Erythroblast (primary cell): Measurements from ENCODE around the gene GJB2.

Experiments
- DNase-seq, 2 experiments: peaks; one replicate each; lab custom pipeline; 2025; lab: John Stamatoyannopoulos, UW
- GATA1 ChIP-seq: IDR thresholded peaks from 2 replicates; pipeline ENCODE4 v1.6.1; 2011; ENCODE audit warnings: low read depth, mild to moderate bottlenecking, control low read depth, low read length, moderate library complexity
- POLR2A ChIP-seq: IDR thresholded peaks from 2 replicates; pipeline ENCODE4 v1.6.1; 2011; ENCODE audit warnings: mild to moderate bottlenecking, low read length

GJB2 gene

GRCh38 chr13:20148501-20149183 lies 44.1 kb downstream of the GJB2 start:
- no peak for DNase-seq
- TF ChIP-seq POLR2A (no peak), GATA1 (no peak)

- no peak for DNase-seq
- no peak for TF ChIP-seq GATA1
- no peak for TF ChIP-seq POLR2A
These were observed 46.4 kb downstream of the GJB2 start for GRCh38 chr13:20146381-20146780.

GRCh38 chr13:20145521-20145920 lies 47.2 kb downstream of the GJB2 start:
- TF ChIP-seq POLR2A (no peak), GATA1 (no peak)
- no peak for DNase-seq

GRCh38 chr13:20144141-20144850 lies 48.4 kb downstream of the GJB2 start:
- no peak for DNase-seq
- no peak for TF ChIP-seq POLR2A
- no peak for TF ChIP-seq GATA1

GRCh38 chr13:20142927-20143480 lies 49.7 kb downstream of the GJB2 start:
- no peak for DNase-seq
- TF ChIP-seq POLR2A = no peak
- TF ChIP-seq GATA1 = no peak

- TF ChIP-seq GATA1 (no peak), POLR2A (no peak)
These were observed 50.5 kb downstream of the GJB2 start for GRCh38 chr13:20142023-20142926.

GRCh38 chr13:20141238-20142022 lies 51.3 kb downstream of the GJB2 start:
- TF ChIP-seq GATA1 = no peak
- TF ChIP-seq POLR2A = no peak
- no peak for DNase-seq

More at GRCh38 chr13:20142023-20142926, 50.5 kb downstream of the GJB2 start:
- DNase-seq = no peak

- no peak for DNase-seq
- TF ChIP-seq GATA1 (no peak), POLR2A (no peak)
These were observed 52.3 kb downstream of the GJB2 start for GRCh38 chr13:20140487-20140886.

- no peak for DNase-seq
These were observed 54.9 kb downstream of the GJB2 start for GRCh38 chr13:20137875-20138274.

More at GRCh38 chr13:20137875-20138274, 54.9 kb downstream of the GJB2 start:
- no peak for TF ChIP-seq GATA1
- no peak for TF ChIP-seq POLR2A
